ENCODE data around the gene NLRP12. TPM values are rescaled to one million over a fixed set of nuclear protein-coding genes. Genes with fewer than 3 reads are reported as not detected.

Gene NLRP12
- total and polyA plus RNA-seq, 2 donors (not counting 3 experiments of a cell fraction or from before 2014, with no cell fraction given): 0.46 to 0.73 TPM

- no TSS peak for BruUV-seq (replicated peaks)
- no peaks in the 10 kb centered on the region for H3K36me3 ChIP-seq (ENCODE audit: control insufficient read depth in 2 of 2, extremely low read depth in 1 of 2, insufficient read depth in 2 of 2, low read length in 2 of 2)
- H3K79me2 ChIP-seq (ENCODE audit: control insufficient read depth, insufficient read depth, low read length): no peaks in the 10 kb centered on the region
- dilution Hi-C loops (cut with MboI; ENCODE audit: extremely low pct_ligation_motif_present, low sequenced_read_pairs) (no loop called here), intact Hi-C loops (cut with micrococcal nuclease) (loop anchor here (1.0 kb wide), 2 partner anchors 19 to 256 kb away; no protein-coding TSS in a partner anchor)
- H3K27ac ChIP-seq (ENCODE audit: insufficient read depth, low read depth, low read length): no peak overlapping the region
- no peak for TF ChIP-seq MAX (IDR thresholded peaks at IDR 0.05; ENCODE audit: insufficient read depth, insufficient read length)
- no peak for TF ChIP-seq POLR2AphosphoS5 (IDR thresholded peaks at IDR 0.05; ENCODE audit: insufficient read depth, low read depth, low read length)
- no peak for TF ChIP-seq GATA2 (IDR thresholded peaks at IDR 0.05; ENCODE audit: insufficient read depth, insufficient read length, low read depth, low read length)
- TF ChIP-seq MYC (IDR thresholded peaks at IDR 0.05; ENCODE audit: low read depth, low read length): no peak
- TF ChIP-seq FOS (IDR thresholded peaks at IDR 0.05; ENCODE audit: borderline replicate concordance, insufficient read depth, low read length): no peak
- TF ChIP-seq POLR2A (IDR thresholded peaks at IDR 0.05; ENCODE audit: low read depth, low read length): no peak
- no peak for TF ChIP-seq EZH2 (IDR thresholded peaks at IDR 0.05; ENCODE audit: borderline replicate concordance, low read depth, low read length, severe bottlenecking)
- TF ChIP-seq JUN (IDR thresholded peaks at IDR 0.05; ENCODE audit: borderline replicate concordance, insufficient read depth, insufficient read length, low read depth): no peak
- TF ChIP-seq CTCF (IDR thresholded peaks at IDR 0.05; ENCODE audit: extremely low read depth in 1 of 2, insufficient read depth in 1 of 2, low read depth in 1 of 2, low read length in 2 of 2): no peak
- no peaks in the 10 kb centered on the region for H3K9me1 ChIP-seq (replicated peaks; ENCODE audit: control insufficient read depth, extremely low read depth, insufficient read depth, low read length)
- no peak overlapping the region for H3K4me3 ChIP-seq (replicated peaks in 1 of 3; ENCODE audit: insufficient read depth in 1 of 3, low read depth in 1 of 3, low read length in 3 of 3)
- no peaks in the 10 kb centered on the region for H3K27me3 ChIP-seq (ENCODE audit: control insufficient read depth in 2 of 2, insufficient read depth in 2 of 2, low read length in 2 of 2)
- no peaks in the 10 kb centered on the region for H3K9me3 ChIP-seq (replicated peaks; ENCODE audit: control insufficient read depth, insufficient read depth, low read length)
- no peak for DNase-seq (ENCODE audit: low read depth, low spot score)
- no peak overlapping the region for H2AFZ ChIP-seq (ENCODE audit: low read depth, low read length)
- FAIRE-seq: no peak
- no peak overlapping the region for H3K9ac ChIP-seq (replicated peaks; ENCODE audit: extremely low read depth, insufficient read depth, low read length)
- CTCF ChIA-PET: interaction anchor here (0.9 to 2.6 kb wide), 3 partner anchors 13 to 256 kb away, joined by 3 to 16 read pairs (median 4); no protein-coding TSS in a partner anchor
- POLR2A ChIA-PET: no interaction called here
- H3K4me1 ChIP-seq (ENCODE audit: control insufficient read depth, extremely low read depth, insufficient read depth, low read length): no peaks in the 10 kb centered on the region
- H4K20me1 ChIP-seq (replicated peaks; ENCODE audit: control insufficient read depth, extremely low read depth, insufficient read depth, low read length): no peaks in the 10 kb centered on the region
- H3K4me2 ChIP-seq (ENCODE audit: insufficient read depth, low read length): no peak overlapping the region
Observed at GRCh38 chr19:53773999-53774398, 50.1 kb downstream of the NLRP12 start.
